ENCODE data around the gene PRR5L.

PRR5L gene

GRCh38 chr11:36295926-36296325 lies at the start of gene PRR5L:
Gene PRR5L, plus strand, starts transcription at chr11:36296288. Its CDS starts 104,834 bp downstream, at chr11:36401122.
- DNase-seq: no peak
- in situ Hi-C loops (cut with HindIII; ENCODE audit: low pct_ligation_motif_present, low pct_unique_long_range_greater_than_20kb, low sequenced_read_pairs): no loop called here

GRCh38 chr11:36247493-36247892 lies 48.6 kb upstream of the PRR5L start:
- no peak for DNase-seq
- in situ Hi-C loops (cut with HindIII; ENCODE audit: low pct_ligation_motif_present, low pct_unique_long_range_greater_than_20kb, low sequenced_read_pairs): no loop called here

GRCh38 chr11:36248436-36248835 lies 47.7 kb upstream of the PRR5L start:
- in situ Hi-C loops (cut with HindIII; ENCODE audit: low pct_ligation_motif_present, low pct_unique_long_range_greater_than_20kb, low sequenced_read_pairs): no loop called here
- no peak for DNase-seq

- in situ Hi-C loops (cut with HindIII; ENCODE audit: low pct_ligation_motif_present, low pct_unique_long_range_greater_than_20kb, low sequenced_read_pairs): no loop called here
- peak; percentile 30 for DNase-seq
Observed at GRCh38 chr11:36249246-36249645, 46.8 kb upstream of the PRR5L start.

GRCh38 chr11:36251823-36252222 lies 44.3 kb upstream of the PRR5L start:
- no peak for DNase-seq
- in situ Hi-C loops (cut with HindIII; ENCODE audit: low pct_ligation_motif_present, low pct_unique_long_range_greater_than_20kb, low sequenced_read_pairs): loop anchor here (25.0 kb wide), 1 partner anchor 90 kb away; no protein-coding TSS in a partner anchor

GRCh38 chr11:36253238-36253637 lies 42.9 kb upstream of the PRR5L start:
- in situ Hi-C loops (cut with HindIII; ENCODE audit: low pct_ligation_motif_present, low pct_unique_long_range_greater_than_20kb, low sequenced_read_pairs): loop anchor here (25.0 kb wide), 1 partner anchor 91 kb away; no protein-coding TSS in a partner anchor
- DNase-seq: no peak

GRCh38 chr11:36254713-36255112 lies 41.4 kb upstream of the PRR5L start:
- DNase-seq: no peak
- in situ Hi-C loops (cut with HindIII; ENCODE audit: low pct_ligation_motif_present, low pct_unique_long_range_greater_than_20kb, low sequenced_read_pairs): loop anchor here (25.0 kb wide), 1 partner anchor 92 kb away; no protein-coding TSS in a partner anchor

GRCh38 chr11:36257351-36257750 lies 38.7 kb upstream of the PRR5L start:
- in situ Hi-C loops (cut with HindIII; ENCODE audit: low pct_ligation_motif_present, low pct_unique_long_range_greater_than_20kb, low sequenced_read_pairs): loop anchor here (25.0 kb wide), 1 partner anchor 95 kb away; no protein-coding TSS in a partner anchor
- DNase-seq: peak; percentile 69

GRCh38 chr11:36258730-36259360 lies 37.2 kb upstream of the PRR5L start:
- peak; percentile 62 for DNase-seq
- in situ Hi-C loops (cut with HindIII; ENCODE audit: low pct_ligation_motif_present, low pct_unique_long_range_greater_than_20kb, low sequenced_read_pairs): loop anchor here (25.0 kb wide), 1 partner anchor 97 kb away; no protein-coding TSS in a partner anchor

GRCh38 chr11:36261094-36261493 lies 35.0 kb upstream of the PRR5L start:
- in situ Hi-C loops (cut with HindIII; ENCODE audit: low pct_ligation_motif_present, low pct_unique_long_range_greater_than_20kb, low sequenced_read_pairs): loop anchor here (25.0 kb wide), 1 partner anchor 99 kb away; no protein-coding TSS in a partner anchor
- DNase-seq: no peak

- in situ Hi-C loops (cut with HindIII; ENCODE audit: low pct_ligation_motif_present, low pct_unique_long_range_greater_than_20kb, low sequenced_read_pairs): loop anchor here (25.0 kb wide), 1 partner anchor 102 kb away; no protein-coding TSS in a partner anchor
- DNase-seq: no peak
Observed at GRCh38 chr11:36264011-36264972, 31.8 kb upstream of the PRR5L start.

- DNase-seq: no peak
- in situ Hi-C loops (cut with HindIII; ENCODE audit: low pct_ligation_motif_present, low pct_unique_long_range_greater_than_20kb, low sequenced_read_pairs): loop anchor here (25.0 kb wide), 1 partner anchor 103 kb away; no protein-coding TSS in a partner anchor
Observed at GRCh38 chr11:36264973-36265344, 31.1 kb upstream of the PRR5L start.

GRCh38 chr11:36265793-36266628 lies 30.1 kb upstream of the PRR5L start:
- DNase-seq: peak; percentile 53
- in situ Hi-C loops (cut with HindIII; ENCODE audit: low pct_ligation_motif_present, low pct_unique_long_range_greater_than_20kb, low sequenced_read_pairs): loop anchor here (25.0 kb wide), 1 partner anchor 104 kb away; no protein-coding TSS in a partner anchor

GRCh38 chr11:36266767-36267166 lies 29.3 kb upstream of the PRR5L start:
- in situ Hi-C loops (cut with HindIII; ENCODE audit: low pct_ligation_motif_present, low pct_unique_long_range_greater_than_20kb, low sequenced_read_pairs): loop anchor here (25.0 kb wide), 1 partner anchor 104 kb away; no protein-coding TSS in a partner anchor
- no peak for DNase-seq

- in situ Hi-C loops (cut with HindIII; ENCODE audit: low pct_ligation_motif_present, low pct_unique_long_range_greater_than_20kb, low sequenced_read_pairs): loop anchor here (25.0 kb wide), 1 partner anchor 106 kb away; no protein-coding TSS in a partner anchor
- no peak for DNase-seq
Observed at GRCh38 chr11:36268337-36268985, 27.6 kb upstream of the PRR5L start.

GRCh38 chr11:36270701-36271100 lies 25.4 kb upstream of the PRR5L start:
- DNase-seq: no peak
- in situ Hi-C loops (cut with HindIII; ENCODE audit: low pct_ligation_motif_present, low pct_unique_long_range_greater_than_20kb, low sequenced_read_pairs): loop anchor here (25.0 kb wide), 1 partner anchor 108 kb away; no protein-coding TSS in a partner anchor

- in situ Hi-C loops (cut with HindIII; ENCODE audit: low pct_ligation_motif_present, low pct_unique_long_range_greater_than_20kb, low sequenced_read_pairs): loop anchor here (25.0 kb wide), 1 partner anchor 110 kb away; no protein-coding TSS in a partner anchor
- no peak for DNase-seq
Observed at GRCh38 chr11:36271794-36272407, 24.2 kb upstream of the PRR5L start.

All from ACHN (cell line).